Trophoblast cell (in vitro differentiated cells and primary cell): Measurements from ENCODE around the gene CEP72.

Experiments used
- DNase-seq, 2 donors: peaks; one replicate each; pipeline ENCODE4 v3.0.0-alpha.2; 2016
- H2AFZ ChIP-seq: 2 replicates; pipeline ENCODE4 v1.6.1; 2013; ENCODE audit warnings: low read length, moderate library complexity, mild to moderate bottlenecking; ENCODE audit not compliant: insufficient read depth, poor library complexity
- H2AK5ac ChIP-seq: 2 replicates; pipeline ENCODE4 v1.6.1; 2013; ENCODE audit warnings: mild to moderate bottlenecking, low read length
- H2BK120ac ChIP-seq: 2 replicates; pipeline ENCODE4 v1.6.1; 2013; ENCODE audit warnings: low read length, mild to moderate bottlenecking, moderate library complexity; ENCODE audit not compliant: insufficient read depth, poor library complexity
- H2BK12ac ChIP-seq: 2 replicates; pipeline ENCODE4 v1.6.1; 2013; ENCODE audit warnings: mild to moderate bottlenecking, low read length, moderate library complexity
- H2BK5ac ChIP-seq: 2 replicates; pipeline ENCODE4 v1.6.1; 2013; ENCODE audit warnings: low read length, low read depth, moderate library complexity, mild to moderate bottlenecking; ENCODE audit not compliant: poor library complexity
- H3K14ac ChIP-seq: 2 replicates; pipeline ENCODE4 v1.6.1; 2013; ENCODE audit warnings: mild to moderate bottlenecking, low read length
- H3K18ac ChIP-seq: 2 replicates; pipeline ENCODE4 v1.6.1; 2013; ENCODE audit warnings: mild to moderate bottlenecking, low read length
- H3K23ac ChIP-seq: 2 replicates; pipeline ENCODE4 v1.6.1; 2013; ENCODE audit warnings: low read length
- H3K27ac ChIP-seq: 2 replicates; pipeline ENCODE4 v1.5.1; 2013; ENCODE audit warnings: low read depth, mild to moderate bottlenecking, inconsistent platforms, low read length, moderate library complexity
- H3K27me3 ChIP-seq: 2 replicates; pipeline ENCODE4 v1.6.1; 2013; ENCODE audit warnings: inconsistent platforms, mild to moderate bottlenecking, low read length, moderate library complexity; ENCODE audit not compliant: insufficient read depth
- H3K36me3 ChIP-seq, 2 experiments: 1 replicate in 1 of 2; 2 replicates in 1 of 2; pipeline ENCODE4 v1.6.1; 2013; ENCODE audit warnings: low read length in 2 of 2, mild to moderate bottlenecking in 2 of 2, moderate library complexity in 1 of 2; ENCODE audit not compliant: insufficient read depth in 2 of 2, control insufficient read depth in 1 of 2
- H3K4ac ChIP-seq: 2 replicates; pipeline ENCODE4 v1.6.1; 2013; ENCODE audit warnings: low read depth, mild to moderate bottlenecking, low read length, moderate library complexity
- H3K4me1 ChIP-seq, 2 experiments: 1 replicate in 1 of 2; 2 replicates in 1 of 2; pipeline ENCODE4 v1.6.1; 2013; ENCODE audit warnings: low read length in 2 of 2, mild to moderate bottlenecking in 2 of 2, moderate library complexity in 1 of 2; ENCODE audit not compliant: insufficient read depth in 2 of 2, control insufficient read depth in 1 of 2
- H3K4me2 ChIP-seq: 2 replicates; pipeline ENCODE4 v1.6.1; 2013; ENCODE audit warnings: inconsistent platforms, mild to moderate bottlenecking, low read length, moderate library complexity
- H3K4me3 ChIP-seq: 2 replicates; pipeline ENCODE4 v1.5.1; 2013; ENCODE audit warnings: mild to moderate bottlenecking, low read depth, low read length, inconsistent platforms
- H3K79me1 ChIP-seq: one replicate; pipeline ENCODE4 v1.6.1; 2013; ENCODE audit warnings: low read length
- H3K79me2 ChIP-seq: 2 replicates; pipeline ENCODE4 v1.6.1; 2013; ENCODE audit warnings: low read length, mild to moderate bottlenecking; ENCODE audit not compliant: control insufficient read depth, insufficient read depth, poor library complexity
- H3K9ac ChIP-seq: 2 replicates; pipeline ENCODE4 v1.6.1; 2013; ENCODE audit warnings: mild to moderate bottlenecking, low read length
- H3K9me3 ChIP-seq: 2 replicates; pipeline ENCODE4 v1.6.1; 2013; ENCODE audit warnings: low read depth, mild to moderate bottlenecking, control low read depth, inconsistent platforms, low read length; ENCODE audit not compliant: insufficient read depth
- H4K12ac ChIP-seq: 2 replicates; pipeline ENCODE4 v1.6.1; 2013; ENCODE audit warnings: low read depth, mild to moderate bottlenecking, low read length, moderate library complexity
- H4K8ac ChIP-seq: 2 replicates; pipeline ENCODE4 v1.6.1; 2013; ENCODE audit warnings: low read depth, mild to moderate bottlenecking, low read length, moderate library complexity
- H4K91ac ChIP-seq: one replicate; pipeline ENCODE4 v1.6.1; 2013; ENCODE audit warnings: low read depth, mild to moderate bottlenecking, low read length, moderate library complexity
- WGBS: extraction: QIAGEN DNeasy Blood & Tissue Kit; methylation state at CpG from one replicate; pipeline ENCODE4 v1.1.7; 2013; ENCODE audit warnings: missing lambda C conversion rate; ENCODE audit not compliant: insufficient read length, insufficient coverage; ENCODE audit errors: extremely low coverage; 5-methylcytosine and 5-hydroxymethylcytosine counted together

CEP72 gene

GRCh38 chr5:643351-643801 is 31.2 kb downstream of the CEP72 start:
- Histone ChIP-seq H3K23ac (no peak overlapping the region), H2BK120ac (no peak overlapping the region), H3K18ac (no peak overlapping the region), H3K36me3 (peaks cover 77 to 81% of the 10 kb centered on the region in 2 experiments), H2AK5ac (no peak overlapping the region), H3K9ac (no peak overlapping the region), H3K14ac (no peak overlapping the region), H3K79me2 (no peaks in the 10 kb centered on the region), H4K8ac (no peak overlapping the region), H2AFZ (no peak overlapping the region), H3K27me3 (no peaks in the 10 kb centered on the region), H4K91ac (no peak overlapping the region), H2BK12ac (no peak overlapping the region), H3K79me1 (no peaks in the 10 kb centered on the region), H3K4me1 (no peaks in the 10 kb centered on the region), H4K12ac (no peak overlapping the region), H3K4me2 (no peak overlapping the region), H3K9me3 (no peaks in the 10 kb centered on the region), H3K4me3 (no peak overlapping the region), H3K4ac (no peak overlapping the region), H3K27ac (no peak overlapping the region), H2BK5ac (no peak overlapping the region)
- peak; percentile 50 to 73 for DNase-seq
- WGBS, result no CpG with 5 or more reads among the region's 21 CpGs

DNA sequence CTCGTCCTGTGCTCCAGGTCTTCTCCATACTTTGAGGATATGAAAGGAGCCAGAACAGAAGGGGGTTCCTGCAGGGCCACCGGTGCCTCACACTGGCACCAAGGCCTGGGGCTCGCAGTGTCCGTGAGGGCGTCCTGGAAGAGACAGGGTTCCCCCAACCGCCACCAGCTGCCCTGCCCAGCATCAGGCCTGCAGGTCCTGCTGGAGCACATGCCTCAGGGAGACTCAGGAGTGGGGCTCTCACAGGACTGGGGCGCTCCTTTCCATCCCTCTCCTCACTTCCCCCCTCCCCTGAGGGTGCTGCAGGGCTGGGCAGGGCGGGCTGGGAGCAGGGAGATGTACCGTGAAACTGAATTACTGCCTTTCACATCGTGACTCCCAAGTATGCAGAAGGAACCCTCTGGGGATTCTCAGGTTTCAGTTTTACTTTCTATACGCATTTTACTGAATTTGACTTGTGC is 31.7 kb downstream of the CEP72 start:
- Histone ChIP-seq H4K8ac (no peak overlapping the region), H2AK5ac (no peak overlapping the region), H2BK120ac (no peak overlapping the region), H4K12ac (no peak overlapping the region), H3K9me3 (no peaks in the 10 kb centered on the region), H3K9ac (no peak overlapping the region), H3K79me2 (no peaks in the 10 kb centered on the region), H3K79me1 (no peaks in the 10 kb centered on the region), H3K14ac (no peak overlapping the region), H3K27ac (no peak overlapping the region), H3K4me2 (no peak overlapping the region), H3K4me3 (no peak overlapping the region), H3K18ac (no peak overlapping the region), H3K36me3 (peaks cover 72 to 77% of the 10 kb centered on the region in 2 experiments), H2AFZ (no peak overlapping the region), H4K91ac (no peak overlapping the region), H3K4me1 (no peaks in the 10 kb centered on the region), H3K23ac (no peak overlapping the region), H3K27me3 (no peaks in the 10 kb centered on the region), H3K4ac (no peak overlapping the region), H2BK12ac (no peak overlapping the region), H2BK5ac (no peak overlapping the region)
- DNase-seq, result no peak
- no CpG with 5 or more reads among the region's 11 CpGs for WGBS

DNA sequence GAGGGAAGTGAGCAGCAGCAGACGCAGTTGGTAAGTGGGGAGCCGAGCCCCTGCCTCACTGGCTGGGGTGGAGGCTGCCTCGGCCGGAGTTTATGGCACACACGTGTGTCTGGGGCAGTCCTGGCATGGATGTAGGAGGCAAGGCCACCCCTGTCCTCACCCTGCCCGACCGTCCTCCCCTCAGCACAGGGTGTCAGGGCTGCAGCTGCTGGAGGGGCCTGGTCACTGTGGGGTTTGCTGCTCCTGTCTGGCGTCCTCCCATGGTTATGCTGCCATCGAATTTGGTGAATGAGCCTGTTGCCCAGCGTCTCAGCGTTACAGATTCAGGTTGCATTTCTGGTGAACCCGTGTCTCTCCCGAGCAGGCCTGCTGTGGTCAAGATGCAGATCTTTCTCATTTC is 32.4 kb downstream of the CEP72 start:
- peaks cover 3% of the 10 kb centered on the region for H3K9me3 ChIP-seq
- no peak overlapping the region for H2BK12ac ChIP-seq
- H4K91ac ChIP-seq, result no peak overlapping the region
- H3K27ac ChIP-seq, result no peak overlapping the region
- H3K4me3 ChIP-seq, result no peak overlapping the region
- no peaks in the 10 kb centered on the region for H3K79me1 ChIP-seq
- WGBS, result no CpG with 5 or more reads among the region's 13 CpGs
- H2BK120ac ChIP-seq, result no peak overlapping the region
- H3K18ac ChIP-seq, result no peak overlapping the region
- H3K14ac ChIP-seq, result no peak overlapping the region
- no peak overlapping the region for H2BK5ac ChIP-seq
- H3K23ac ChIP-seq, result no peak overlapping the region
- no peaks in the 10 kb centered on the region for H3K27me3 ChIP-seq
- no peak overlapping the region for H3K4me2 ChIP-seq
- no peak for DNase-seq
- no peak overlapping the region for H4K12ac ChIP-seq
- no peak overlapping the region for H3K4ac ChIP-seq
- H3K4me1 ChIP-seq, result no peaks in the 10 kb centered on the region
- H3K36me3 ChIP-seq, result peaks cover 66 to 73% of the 10 kb centered on the region in 2 experiments
- H2AK5ac ChIP-seq, result no peak overlapping the region
- H3K79me2 ChIP-seq, result no peaks in the 10 kb centered on the region
- no peak overlapping the region for H4K8ac ChIP-seq
- no peak overlapping the region for H3K9ac ChIP-seq
- no peak overlapping the region for H2AFZ ChIP-seq

DNA sequence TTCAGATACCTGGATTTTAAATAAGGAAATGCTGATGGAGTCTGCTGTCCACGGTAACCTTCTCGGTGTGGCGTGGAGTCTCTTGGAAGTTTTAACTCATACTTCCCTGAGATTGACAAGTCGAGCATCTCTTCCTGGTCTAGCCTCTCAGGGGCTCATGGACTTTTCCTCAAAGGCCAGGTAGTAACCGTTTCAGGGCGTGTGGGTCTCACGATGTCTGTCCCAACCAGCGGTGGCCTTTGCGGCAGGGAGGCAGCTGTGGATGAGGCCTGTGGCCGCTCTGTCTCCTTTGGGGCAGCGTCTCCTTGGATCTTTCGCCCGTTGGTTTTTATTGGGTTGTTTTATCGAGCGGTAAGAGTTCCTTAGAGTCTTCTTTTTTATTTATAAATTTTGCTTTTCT is 32.8 kb downstream of the CEP72 start:
- Histone ChIP-seq H3K79me1 (no peaks in the 10 kb centered on the region), H3K27ac (no peak overlapping the region), H4K91ac (no peak overlapping the region), H4K8ac (no peak overlapping the region), H3K27me3 (no peaks in the 10 kb centered on the region), H2BK12ac (no peak overlapping the region), H2BK5ac (no peak overlapping the region), H2BK120ac (no peak overlapping the region), H2AK5ac (no peak overlapping the region), H3K4me2 (no peak overlapping the region), H3K9ac (no peak overlapping the region), H3K18ac (no peak overlapping the region), H3K4ac (no peak overlapping the region), H4K12ac (no peak overlapping the region), H3K79me2 (no peaks in the 10 kb centered on the region), H3K4me3 (no peak overlapping the region), H3K23ac (no peak overlapping the region), H3K14ac (no peak overlapping the region), H2AFZ (no peak overlapping the region), H3K9me3 (peaks cover 3% of the 10 kb centered on the region), H3K36me3 (peaks cover 61 to 69% of the 10 kb centered on the region in 2 experiments), H3K4me1 (no peaks in the 10 kb centered on the region)
- DNase-seq, result no peak
- WGBS, result no CpG with 5 or more reads among the region's 15 CpGs
